ENCODE measurements around the gene GHRL. TPM values are rescaled to one million over a fixed set of nuclear protein-coding genes. Genes with fewer than 3 reads are reported as not detected.

GHRL gene
- polyA plus RNA-seq, 1 donor: 19.9 TPM

DNA sequence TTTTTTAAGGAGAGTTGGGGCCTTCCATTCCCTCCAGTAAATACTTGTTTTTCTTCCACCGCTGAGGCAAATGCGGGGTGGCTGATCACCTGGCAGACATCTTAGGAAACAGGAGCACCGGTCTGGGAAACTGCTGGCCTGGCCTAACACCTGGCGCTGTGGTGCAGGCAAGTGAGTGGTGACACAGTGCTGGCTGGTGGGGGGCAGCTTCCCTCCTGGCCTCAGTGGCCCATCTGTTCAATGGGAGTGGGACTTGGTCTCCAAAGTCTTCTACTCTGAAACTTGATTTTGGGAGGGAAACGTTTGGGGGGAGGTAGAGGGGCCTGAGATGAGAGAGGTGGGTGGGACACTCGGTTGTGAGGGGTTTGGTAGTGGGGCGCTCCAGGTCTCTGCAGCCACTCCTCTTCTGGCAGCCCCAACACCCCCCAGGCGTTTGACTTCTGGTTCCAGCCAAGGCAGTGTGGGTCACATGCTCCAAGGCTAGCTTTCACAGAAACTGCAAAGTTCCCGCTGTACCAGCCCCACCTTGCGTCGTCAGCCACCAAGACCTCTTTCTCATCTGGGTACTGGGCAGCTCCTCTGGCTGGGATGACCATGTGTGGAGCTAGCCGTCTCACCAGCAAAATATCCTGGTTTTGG, 4.7 kb downstream of the GHRL start:
- peaks cover 3% of the 10 kb centered on the region for H3K4me1 ChIP-seq (ENCODE audit: control insufficient read depth, insufficient read depth, low read length)
- WGBS (ENCODE audit: insufficient coverage, low lambda C conversion rate): no CpG with 5 or more reads among the region's 12 CpGs
- peaks cover 32% of the 10 kb centered on the region for H3K36me3 ChIP-seq (ENCODE audit: control insufficient read depth, insufficient read depth, low read length)
- no peak overlapping the region for H3K27ac ChIP-seq (ENCODE audit: low read length)
- no peak overlapping the region for H3K4me3 ChIP-seq (ENCODE audit: low read length)
- no peak for DNase-seq
- H3K9me3 ChIP-seq (ENCODE audit: control insufficient read depth, low read depth, low read length): no peaks in the 10 kb centered on the region
- H3K27me3 ChIP-seq (ENCODE audit: control insufficient read depth, insufficient read depth, low read length): no peaks in the 10 kb centered on the region

DNA sequence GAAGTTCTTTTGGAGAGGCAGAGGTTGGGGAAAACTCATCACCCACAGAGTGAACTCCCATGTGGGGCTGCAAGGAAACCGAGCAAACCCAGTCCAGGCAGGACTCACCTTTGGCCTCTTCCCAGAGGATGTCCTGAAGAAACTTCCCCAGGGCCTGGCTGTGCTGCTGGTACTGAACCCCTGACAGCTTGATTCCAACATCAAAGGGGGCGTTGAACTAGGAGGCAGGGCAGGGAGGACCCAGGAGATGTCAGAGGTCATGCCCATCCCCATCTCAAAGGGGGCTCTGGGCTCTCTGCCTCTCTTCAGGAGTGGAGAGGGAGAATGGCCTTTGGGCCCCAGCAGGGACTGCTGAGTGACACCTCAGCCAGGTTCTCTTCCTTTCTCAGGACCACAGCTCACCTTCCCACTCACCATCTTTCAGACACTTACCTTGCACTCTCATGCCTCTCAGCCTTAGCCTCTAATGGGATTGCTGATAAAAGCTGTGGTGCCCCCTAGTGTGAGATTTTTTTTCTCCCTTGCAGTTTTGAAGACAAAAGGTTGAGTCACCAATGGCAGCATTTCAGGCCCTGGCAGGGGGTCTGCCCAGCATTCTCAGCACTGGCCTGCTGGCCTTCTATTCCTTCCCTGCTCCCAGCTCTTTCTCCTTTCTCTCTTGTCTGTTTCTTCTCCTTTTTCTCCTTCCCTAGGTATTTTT, 6.0 kb downstream of the GHRL start:
- WGBS (ENCODE audit: insufficient coverage, low lambda C conversion rate): no CpG with 5 or more reads among the region's 2 CpGs
- no peaks in the 10 kb centered on the region for H3K9me3 ChIP-seq (ENCODE audit: control insufficient read depth, low read depth, low read length)
- DNase-seq: peak in 1 of 2 donors; percentile 20
- no peak overlapping the region for H3K4me3 ChIP-seq (ENCODE audit: low read length)
- no peaks in the 10 kb centered on the region for H3K27me3 ChIP-seq (ENCODE audit: control insufficient read depth, insufficient read depth, low read length)
- no peaks in the 10 kb centered on the region for H3K4me1 ChIP-seq (ENCODE audit: control insufficient read depth, insufficient read depth, low read length)
- peaks cover 33% of the 10 kb centered on the region for H3K36me3 ChIP-seq (ENCODE audit: control insufficient read depth, insufficient read depth, low read length)
- H3K27ac ChIP-seq (ENCODE audit: low read length): no peak overlapping the region

DNA sequence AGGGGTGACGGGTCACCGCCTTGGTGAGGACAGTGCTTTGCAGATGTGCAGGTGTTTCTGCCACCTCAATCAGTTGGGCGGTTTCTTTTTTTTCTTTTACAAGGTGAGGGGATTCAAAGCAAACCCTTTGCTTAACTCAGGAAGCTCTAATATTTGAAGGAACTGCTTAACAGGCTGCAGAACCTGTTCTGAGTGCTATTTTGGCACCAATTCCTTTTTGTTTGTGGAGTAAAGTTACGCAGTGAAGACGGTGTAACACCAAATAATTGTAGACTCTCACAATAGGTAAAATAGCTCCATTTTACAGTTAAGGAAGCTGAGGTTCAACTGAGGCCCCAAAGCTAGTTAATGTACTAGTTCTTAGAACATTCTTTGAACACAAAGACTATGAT, 6.6 kb downstream of the GHRL start:
- H3K36me3 ChIP-seq (ENCODE audit: control insufficient read depth, insufficient read depth, low read length): peaks cover 36% of the 10 kb centered on the region
- DNase-seq: no peak
- no peaks in the 10 kb centered on the region for H3K27me3 ChIP-seq (ENCODE audit: control insufficient read depth, insufficient read depth, low read length)
- no peaks in the 10 kb centered on the region for H3K4me1 ChIP-seq (ENCODE audit: control insufficient read depth, insufficient read depth, low read length)
- WGBS (ENCODE audit: insufficient coverage, low lambda C conversion rate): 94% methylated on average over 3 of the region's 5 CpGs
- no peak overlapping the region for H3K27ac ChIP-seq (ENCODE audit: low read length)
- no peaks in the 10 kb centered on the region for H3K9me3 ChIP-seq (ENCODE audit: control insufficient read depth, low read depth, low read length)
- no peak overlapping the region for H3K4me3 ChIP-seq (ENCODE audit: low read length)

DNA sequence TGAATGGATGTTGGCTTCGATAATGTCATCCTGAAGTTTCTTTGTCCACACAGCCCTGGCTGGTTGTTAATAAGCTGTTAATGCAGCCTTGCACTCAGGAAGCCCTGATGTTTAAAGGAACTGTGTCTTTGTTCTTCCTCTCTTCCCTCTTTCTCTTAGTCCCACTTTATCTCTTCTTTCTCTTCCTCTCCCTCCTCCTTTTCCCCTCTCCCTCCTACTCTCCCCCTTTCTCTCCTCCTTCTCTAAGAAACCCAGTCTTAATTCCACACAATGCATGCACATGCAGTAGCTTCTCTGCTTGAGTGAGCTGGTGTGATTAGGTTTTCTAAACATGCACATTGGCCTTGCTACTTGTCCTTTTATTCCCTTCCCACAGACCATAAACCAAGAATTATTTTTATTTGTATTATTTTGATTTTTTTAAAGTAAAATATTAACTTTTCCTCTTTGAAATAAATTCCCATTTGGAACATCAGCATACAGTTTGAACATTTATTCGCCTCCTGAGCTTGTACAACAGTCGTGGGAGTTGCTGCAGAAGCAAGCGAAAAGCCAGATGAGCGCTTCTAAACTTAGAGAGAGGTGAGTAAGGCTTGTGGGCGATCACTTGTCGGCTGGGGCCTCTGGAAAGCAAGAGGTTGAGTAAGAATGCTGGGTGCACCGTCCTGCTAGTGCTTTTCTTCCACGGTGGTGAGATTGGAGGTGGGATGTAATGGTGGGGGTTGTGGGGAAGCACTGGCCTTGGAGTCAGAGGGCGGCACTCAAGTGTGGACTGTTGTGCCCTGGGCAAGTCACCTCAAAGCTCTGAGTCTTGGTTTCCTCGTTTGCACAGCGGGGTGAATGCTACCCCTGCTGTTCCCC, 7.2 kb downstream of the GHRL start:
- no peaks in the 10 kb centered on the region for H3K9me3 ChIP-seq (ENCODE audit: control insufficient read depth, low read depth, low read length)
- H3K27me3 ChIP-seq (ENCODE audit: control insufficient read depth, insufficient read depth, low read length): no peaks in the 10 kb centered on the region
- H3K36me3 ChIP-seq (ENCODE audit: control insufficient read depth, insufficient read depth, low read length): peaks cover 43% of the 10 kb centered on the region
- no peak overlapping the region for H3K4me3 ChIP-seq (ENCODE audit: low read length)
- H3K4me1 ChIP-seq (ENCODE audit: control insufficient read depth, insufficient read depth, low read length): no peaks in the 10 kb centered on the region
- WGBS (ENCODE audit: insufficient coverage, low lambda C conversion rate): no CpG with 5 or more reads among the region's 12 CpGs
- DNase-seq: no peak
- H3K27ac ChIP-seq (ENCODE audit: low read length): no peak overlapping the region

DNA sequence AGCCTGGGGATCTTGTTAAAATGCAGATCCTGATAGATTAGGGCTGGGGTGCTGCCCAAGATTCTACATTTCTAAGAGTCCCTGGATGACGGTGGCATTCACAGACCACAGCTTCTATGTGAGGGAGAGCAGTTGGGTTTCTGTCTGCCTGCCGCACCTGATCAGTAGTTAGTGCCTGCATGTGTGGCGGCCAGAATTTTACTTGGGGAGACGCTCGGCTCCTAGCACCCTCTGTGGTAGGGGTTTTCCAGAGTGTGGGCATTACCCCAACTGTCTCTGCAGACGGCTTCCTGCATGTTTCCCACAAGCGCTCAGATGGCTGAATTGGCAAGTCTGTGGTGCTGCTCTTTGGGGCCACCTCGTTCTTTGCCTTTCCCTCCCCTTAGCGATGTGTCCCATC, 8.3 kb downstream of the GHRL start:
- no peak overlapping the region for H3K4me3 ChIP-seq (ENCODE audit: low read length)
- 80% methylated on average over 1 of the region's 9 CpGs for WGBS (ENCODE audit: insufficient coverage, low lambda C conversion rate)
- H3K9me3 ChIP-seq (ENCODE audit: control insufficient read depth, low read depth, low read length): no peaks in the 10 kb centered on the region
- peaks cover 53% of the 10 kb centered on the region for H3K36me3 ChIP-seq (ENCODE audit: control insufficient read depth, insufficient read depth, low read length)
- H3K27me3 ChIP-seq (ENCODE audit: control insufficient read depth, insufficient read depth, low read length): no peaks in the 10 kb centered on the region
- H3K4me1 ChIP-seq (ENCODE audit: control insufficient read depth, insufficient read depth, low read length): no peaks in the 10 kb centered on the region
- DNase-seq: no peak
- H3K27ac ChIP-seq (ENCODE audit: low read length): no peak overlapping the region

DNA sequence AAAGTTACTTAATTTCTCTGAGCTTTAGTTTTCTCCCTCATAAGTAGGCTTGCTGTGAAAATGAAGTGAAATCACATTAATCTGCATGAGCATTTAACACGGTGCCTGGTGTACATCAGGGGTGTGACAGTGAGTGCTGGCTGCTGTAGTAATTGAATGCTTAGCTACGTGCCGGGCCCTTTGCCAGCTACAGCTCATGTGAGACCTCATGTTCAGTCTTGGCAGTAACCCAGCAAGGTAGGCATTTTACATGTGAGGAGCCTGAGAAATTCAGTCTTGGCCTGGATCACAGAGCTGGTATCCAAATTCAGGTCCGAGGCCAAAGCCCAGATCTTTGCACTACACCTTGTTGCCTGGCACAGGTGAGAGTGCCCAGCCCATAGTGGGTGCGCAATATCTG, 9.1 kb downstream of the GHRL start:
- H3K4me3 ChIP-seq (ENCODE audit: low read length): no peak overlapping the region
- DNase-seq: no peak
- H3K4me1 ChIP-seq (ENCODE audit: control insufficient read depth, insufficient read depth, low read length): no peaks in the 10 kb centered on the region
- H3K36me3 ChIP-seq (ENCODE audit: control insufficient read depth, insufficient read depth, low read length): peaks cover 59% of the 10 kb centered on the region
- H3K27me3 ChIP-seq (ENCODE audit: control insufficient read depth, insufficient read depth, low read length): no peaks in the 10 kb centered on the region
- H3K27ac ChIP-seq (ENCODE audit: low read length): no peak overlapping the region
- H3K9me3 ChIP-seq (ENCODE audit: control insufficient read depth, low read depth, low read length): no peaks in the 10 kb centered on the region
- WGBS (ENCODE audit: insufficient coverage, low lambda C conversion rate): no CpG with 5 or more reads among the region's 5 CpGs

DNA sequence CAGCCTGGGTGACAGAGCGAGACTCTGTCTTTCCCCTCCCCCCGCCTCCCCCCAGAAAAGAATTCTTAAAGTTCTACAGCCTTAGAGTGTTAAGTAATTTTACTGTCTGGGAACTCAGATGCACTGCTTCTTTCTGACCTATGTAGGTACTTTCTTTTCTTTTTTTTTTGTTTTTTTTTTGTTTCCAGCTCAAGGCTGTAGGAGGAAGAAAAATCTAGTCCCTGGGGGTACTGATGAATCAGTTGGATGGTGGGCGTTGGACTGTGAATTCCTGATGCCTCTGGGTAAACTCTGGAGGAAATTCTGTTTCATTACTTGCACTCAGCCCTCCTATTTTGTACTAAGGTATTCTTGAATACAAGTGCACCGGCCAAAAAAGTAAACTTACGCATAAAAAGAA, 10.8 kb downstream of the GHRL start:
- Histone ChIP-seq H3K4me3 (ENCODE audit: low read length) (no peak overlapping the region), H3K36me3 (ENCODE audit: control insufficient read depth, insufficient read depth, low read length) (peaks cover 63% of the 10 kb centered on the region), H3K27me3 (ENCODE audit: control insufficient read depth, insufficient read depth, low read length) (no peaks in the 10 kb centered on the region), H3K9me3 (ENCODE audit: control insufficient read depth, low read depth, low read length) (no peaks in the 10 kb centered on the region), H3K4me1 (ENCODE audit: control insufficient read depth, insufficient read depth, low read length) (no peaks in the 10 kb centered on the region), H3K27ac (ENCODE audit: low read length) (no peak overlapping the region)
- WGBS (ENCODE audit: insufficient coverage, low lambda C conversion rate): no CpG with 5 or more reads among the region's 5 CpGs
- no peak for DNase-seq

DNA sequence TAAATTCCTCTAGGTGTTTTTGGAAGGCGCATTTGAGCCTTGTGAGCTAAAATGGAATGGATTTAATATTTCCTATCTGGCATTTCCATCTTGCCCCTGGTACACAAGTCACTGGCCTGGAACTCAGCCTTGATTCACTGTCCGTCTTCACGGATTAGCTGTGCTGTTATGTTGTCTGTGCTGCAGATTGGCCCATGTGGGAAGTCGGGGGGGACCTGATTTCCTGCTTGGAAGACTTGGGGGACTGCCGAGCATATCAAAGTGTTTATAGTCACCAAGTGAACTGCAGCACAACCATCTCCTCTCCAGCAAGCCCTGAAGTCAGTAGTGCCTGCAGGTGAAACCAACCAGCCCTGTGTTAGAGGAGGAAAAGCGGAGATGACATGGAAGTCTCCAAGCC, 12.2 kb downstream of the GHRL start:
- peaks cover 63% of the 10 kb centered on the region for H3K36me3 ChIP-seq (ENCODE audit: control insufficient read depth, insufficient read depth, low read length)
- H3K4me3 ChIP-seq (ENCODE audit: low read length): no peak overlapping the region
- H3K4me1 ChIP-seq (ENCODE audit: control insufficient read depth, insufficient read depth, low read length): no peaks in the 10 kb centered on the region
- no peak for DNase-seq
- H3K27me3 ChIP-seq (ENCODE audit: control insufficient read depth, insufficient read depth, low read length): no peaks in the 10 kb centered on the region
- no peaks in the 10 kb centered on the region for H3K9me3 ChIP-seq (ENCODE audit: control insufficient read depth, low read depth, low read length)
- 100% methylated on average over 1 of the region's 6 CpGs for WGBS (ENCODE audit: insufficient coverage, low lambda C conversion rate)
- H3K27ac ChIP-seq (ENCODE audit: low read length): no peak overlapping the region

DNA sequence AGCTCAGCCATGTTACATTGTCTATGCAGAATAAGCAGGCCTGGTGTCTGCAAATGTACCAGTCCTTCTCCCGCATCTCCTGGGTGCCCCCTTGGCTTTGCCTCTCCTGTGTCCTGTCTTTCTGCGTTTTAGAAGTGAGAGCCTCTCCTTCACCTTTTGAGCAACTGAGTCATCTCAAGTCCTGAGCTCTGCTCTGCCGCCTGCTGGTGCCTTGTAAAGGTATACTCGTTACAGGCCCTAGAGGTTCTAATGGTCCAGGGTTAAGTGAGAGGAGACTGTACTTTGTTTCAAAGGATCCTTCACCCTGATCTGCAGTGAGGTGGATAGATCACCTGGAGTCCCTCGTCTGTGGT, 12.6 kb downstream of the GHRL start:
- Histone ChIP-seq H3K27ac (ENCODE audit: low read length) (no peak overlapping the region), H3K27me3 (ENCODE audit: control insufficient read depth, insufficient read depth, low read length) (no peaks in the 10 kb centered on the region), H3K4me3 (ENCODE audit: low read length) (no peak overlapping the region), H3K36me3 (ENCODE audit: control insufficient read depth, insufficient read depth, low read length) (peaks cover 63% of the 10 kb centered on the region), H3K4me1 (ENCODE audit: control insufficient read depth, insufficient read depth, low read length) (no peaks in the 10 kb centered on the region), H3K9me3 (ENCODE audit: control insufficient read depth, low read depth, low read length) (no peaks in the 10 kb centered on the region)
- no peak for DNase-seq
- no CpG with 5 or more reads among the region's 5 CpGs for WGBS (ENCODE audit: insufficient coverage, low lambda C conversion rate)

DNA sequence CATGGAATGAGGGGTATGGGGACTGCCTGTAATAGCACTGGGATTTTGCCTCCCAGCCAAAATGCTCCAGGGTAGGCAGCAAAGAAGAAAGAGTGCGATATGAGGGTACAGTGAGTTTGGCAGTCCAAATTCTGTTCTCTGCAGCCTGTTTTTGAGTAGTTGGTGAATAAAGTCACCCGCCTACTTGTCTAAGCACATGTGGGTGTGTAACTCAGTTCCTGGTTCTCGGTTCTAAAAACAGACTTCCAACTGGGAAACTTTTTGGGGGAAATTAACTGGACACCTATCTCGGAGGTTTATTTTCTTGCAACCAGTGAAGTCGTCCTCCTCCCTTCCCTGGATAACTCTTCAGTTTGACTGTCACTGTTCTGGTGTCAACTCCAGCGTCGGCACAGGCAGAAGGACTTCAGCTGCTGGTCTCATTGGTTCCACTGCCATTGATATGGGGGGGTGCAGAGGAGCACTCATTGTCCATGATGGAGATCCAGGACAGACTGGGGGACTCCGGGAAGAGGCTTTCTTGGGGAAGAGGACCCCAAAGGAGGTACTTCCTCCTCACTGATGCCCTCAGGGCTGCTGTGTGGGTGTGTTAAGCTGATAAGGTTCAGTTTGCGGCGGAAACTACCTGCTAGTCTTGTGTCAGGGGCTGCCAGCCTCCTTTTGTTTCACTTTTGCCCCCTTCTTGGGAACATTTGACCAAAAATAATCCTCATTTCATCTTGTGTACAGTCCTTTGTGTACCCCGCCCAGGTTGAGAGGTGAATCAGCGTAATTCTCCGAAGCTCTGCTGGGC, 13.2 kb downstream of the GHRL start:
- H3K4me1 ChIP-seq (ENCODE audit: control insufficient read depth, insufficient read depth, low read length): no peaks in the 10 kb centered on the region
- WGBS (ENCODE audit: insufficient coverage, low lambda C conversion rate): no CpG with 5 or more reads among the region's 13 CpGs
- no peak for DNase-seq
- no peaks in the 10 kb centered on the region for H3K27me3 ChIP-seq (ENCODE audit: control insufficient read depth, insufficient read depth, low read length)
- H3K9me3 ChIP-seq (ENCODE audit: control insufficient read depth, low read depth, low read length): no peaks in the 10 kb centered on the region
- H3K36me3 ChIP-seq (ENCODE audit: control insufficient read depth, insufficient read depth, low read length): peaks cover 63% of the 10 kb centered on the region
- no peak overlapping the region for H3K4me3 ChIP-seq (ENCODE audit: low read length)
- no peak overlapping the region for H3K27ac ChIP-seq (ENCODE audit: low read length)
